Uterus (tissue), 2 donors: ENCODE measurements around the gene DYNLT3.

Experiments
- CTCF ChIP-seq, 4 experiments: fragments of 200-600 bp in 2 of 4; fragments of 450-650 bp in 2 of 4; sonication (generic) in 2 of 4; IDR thresholded peaks; one replicate each; pipeline ENCODE4 v1.5.1; 2016 to 2019; ENCODE audit warnings: antibody characterized with exemption in 4 of 4, mild to moderate bottlenecking in 2 of 4, moderate library complexity in 1 of 4
- POLR2A ChIP-seq, 2 donors: fragments of 450-650 bp; IDR thresholded peaks; one replicate each; pipeline ENCODE4 v1.6.1; 2016; ENCODE audit warnings: antibody characterized with exemption in 2 of 2, mild to moderate bottlenecking in 1 of 2, moderate library complexity in 1 of 2

DNA sequence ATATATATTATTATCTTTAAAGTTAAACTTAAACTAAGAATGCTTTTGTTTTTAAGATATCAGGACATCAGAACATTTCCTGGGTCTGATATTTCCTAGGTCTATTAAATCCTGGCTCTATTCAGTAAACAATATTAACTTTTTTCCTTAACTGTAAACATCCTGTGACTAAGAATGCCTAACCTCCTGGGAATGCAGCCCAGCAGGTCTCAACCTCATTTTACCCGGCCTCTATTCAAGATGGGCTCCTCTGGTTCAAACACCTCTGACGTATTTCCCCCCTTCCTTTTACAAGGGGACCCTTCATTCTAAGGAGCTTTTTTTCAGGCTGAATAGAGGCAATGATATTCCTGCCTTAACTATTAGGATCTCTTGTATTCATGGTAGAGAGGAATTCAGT is 35.8 kb upstream of the DYNLT3 start:
- TF ChIP-seq CTCF (IDR thresholded peaks at IDR 0.05) = no peak
- no peak for TF ChIP-seq POLR2A (IDR thresholded peaks at IDR 0.05)
